Measurements from ENCODE around the gene ADAMTSL3. TPM values are rescaled to one million over a fixed set of nuclear protein-coding genes. Genes with fewer than 3 reads are reported as not detected.

ADAMTSL3 gene
- total RNA-seq, 4 donors from 2014 or later, result 2.0 to 11.3 (median 3.8) TPM

DNA sequence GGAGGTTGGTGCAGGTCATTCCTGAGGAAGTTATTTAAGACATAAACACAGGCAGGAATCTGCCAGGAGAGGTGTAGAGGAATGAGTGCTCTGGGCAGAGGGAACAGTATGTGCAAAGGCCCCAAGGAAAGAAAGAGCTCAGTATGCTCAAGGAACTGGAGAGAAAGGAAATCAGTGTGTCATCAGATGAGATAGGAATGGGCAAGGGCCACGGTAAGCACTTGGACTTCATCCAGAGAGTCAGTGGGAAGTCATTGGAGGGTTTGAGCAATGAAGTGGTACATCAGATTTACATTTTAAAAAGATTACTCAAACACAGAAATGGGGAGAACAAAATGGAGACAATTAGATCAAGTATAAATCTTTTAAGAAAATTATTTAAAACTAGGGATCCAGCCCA lies 272.2 kb downstream of the ADAMTSL3 start:
- TF ChIP-seq, protein P1, sequence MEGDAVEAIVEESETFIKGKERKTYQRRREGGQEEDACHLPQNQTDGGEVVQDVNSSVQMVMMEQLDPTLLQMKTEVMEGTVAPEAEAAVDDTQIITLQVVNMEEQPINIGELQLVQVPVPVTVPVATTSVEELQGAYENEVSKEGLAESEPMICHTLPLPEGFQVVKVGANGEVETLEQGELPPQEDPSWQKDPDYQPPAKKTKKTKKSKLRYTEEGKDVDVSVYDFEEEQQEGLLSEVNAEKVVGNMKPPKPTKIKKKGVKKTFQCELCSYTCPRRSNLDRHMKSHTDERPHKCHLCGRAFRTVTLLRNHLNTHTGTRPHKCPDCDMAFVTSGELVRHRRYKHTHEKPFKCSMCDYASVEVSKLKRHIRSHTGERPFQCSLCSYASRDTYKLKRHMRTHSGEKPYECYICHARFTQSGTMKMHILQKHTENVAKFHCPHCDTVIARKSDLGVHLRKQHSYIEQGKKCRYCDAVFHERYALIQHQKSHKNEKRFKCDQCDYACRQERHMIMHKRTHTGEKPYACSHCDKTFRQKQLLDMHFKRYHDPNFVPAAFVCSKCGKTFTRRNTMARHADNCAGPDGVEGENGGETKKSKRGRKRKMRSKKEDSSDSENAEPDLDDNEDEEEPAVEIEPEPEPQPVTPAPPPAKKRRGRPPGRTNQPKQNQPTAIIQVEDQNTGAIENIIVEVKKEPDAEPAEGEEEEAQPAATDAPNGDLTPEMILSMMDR (IDR thresholded peaks at IDR 0.05), result no peak
- TF ChIP-seq EP300 (IDR thresholded peaks at IDR 0.05) (no peak), POLR2A (IDR thresholded peaks at IDR 0.05) (no peak), POLR2AphosphoS5 (IDR thresholded peaks at IDR 0.05) (no peak)
- H3K27me3 ChIP-seq, result no peaks in the 10 kb centered on the region
- H3K9me3 ChIP-seq, result no peaks in the 10 kb centered on the region
- no peak overlapping the region for H3K27ac ChIP-seq
- H3K4me1 ChIP-seq, result peaks cover 16% of the 10 kb centered on the region
- no peak for DNase-seq (ENCODE audit: low spot score in 2 of 2)
- no peaks in the 10 kb centered on the region for H3K36me3 ChIP-seq
- H3K4me3 ChIP-seq, result no peak overlapping the region
- WGBS, result 31% methylated on average over 1 of the region's 1 CpG

DNA sequence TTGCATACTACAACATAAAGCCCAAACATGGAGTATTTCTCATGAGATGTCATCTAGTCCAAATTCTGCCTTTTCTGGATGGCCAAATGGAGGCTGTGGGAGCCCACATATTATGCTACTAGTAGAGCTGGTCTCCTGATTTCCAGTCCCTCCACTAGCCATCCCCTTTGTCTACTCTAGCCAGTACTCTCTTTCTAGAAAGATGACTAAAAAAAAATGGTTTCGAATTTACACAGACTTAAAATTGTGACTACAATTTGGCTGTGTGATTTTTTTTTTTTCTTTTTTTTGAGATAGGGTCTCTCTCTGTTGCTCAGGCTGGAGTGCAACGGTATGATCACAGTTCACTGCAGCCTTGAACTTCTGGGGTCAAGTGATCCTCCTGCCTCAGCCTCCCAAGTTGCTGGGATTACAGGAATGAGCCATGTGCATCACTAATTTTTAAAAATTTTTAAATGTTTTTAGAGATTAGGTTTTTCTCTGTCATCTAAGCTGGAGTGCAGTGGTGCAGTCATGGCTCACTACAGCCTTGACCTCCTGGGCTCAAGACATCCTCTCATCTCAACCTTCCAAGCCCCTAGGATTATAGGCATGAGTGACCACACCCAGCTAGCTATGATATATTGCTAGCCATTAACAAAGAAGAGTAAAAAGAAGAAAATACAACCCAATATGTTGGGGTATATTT lies 273.9 kb downstream of the ADAMTSL3 start:
- H3K36me3 ChIP-seq, result no peaks in the 10 kb centered on the region
- DNase-seq (ENCODE audit: low spot score in 2 of 2), result no peak
- H3K27ac ChIP-seq, result no peak overlapping the region
- no peak overlapping the region for H3K4me3 ChIP-seq
- H3K4me1 ChIP-seq, result peaks cover 20% of the 10 kb centered on the region
- no peaks in the 10 kb centered on the region for H3K27me3 ChIP-seq
- TF ChIP-seq POLR2AphosphoS5 (IDR thresholded peaks at IDR 0.05), result no peak
- TF ChIP-seq, protein P1 (IDR thresholded peaks at IDR 0.05), result no peak
- no peak for TF ChIP-seq EP300 (IDR thresholded peaks at IDR 0.05)
- no peak for TF ChIP-seq POLR2A (IDR thresholded peaks at IDR 0.05)
- no peaks in the 10 kb centered on the region for H3K9me3 ChIP-seq
- 92% methylated on average over 2 of the region's 2 CpGs for WGBS

DNA sequence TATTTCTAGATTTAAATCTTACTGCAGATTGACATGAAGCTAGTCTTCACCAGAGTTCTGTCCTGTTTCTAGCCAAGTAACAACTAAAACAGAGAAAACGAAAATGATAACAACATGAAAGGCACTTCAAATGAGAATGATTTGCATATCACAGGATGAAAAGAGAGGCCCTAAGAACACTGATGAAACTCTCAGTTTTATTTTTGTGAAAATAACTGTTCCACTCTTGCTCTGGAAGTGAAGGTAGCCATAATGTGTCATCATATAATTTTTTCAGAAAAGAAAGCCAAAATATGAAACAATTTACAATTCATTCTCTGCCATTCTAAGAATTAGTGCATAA lies 274.4 kb downstream of the ADAMTSL3 start:
- TF ChIP-seq EP300 (IDR thresholded peaks at IDR 0.05), result no peak
- TF ChIP-seq POLR2AphosphoS5 (IDR thresholded peaks at IDR 0.05), result no peak
- no peak for TF ChIP-seq POLR2A (IDR thresholded peaks at IDR 0.05)
- TF ChIP-seq, protein P1 (IDR thresholded peaks at IDR 0.05), result no peak
- no peaks in the 10 kb centered on the region for H3K27me3 ChIP-seq

DNA sequence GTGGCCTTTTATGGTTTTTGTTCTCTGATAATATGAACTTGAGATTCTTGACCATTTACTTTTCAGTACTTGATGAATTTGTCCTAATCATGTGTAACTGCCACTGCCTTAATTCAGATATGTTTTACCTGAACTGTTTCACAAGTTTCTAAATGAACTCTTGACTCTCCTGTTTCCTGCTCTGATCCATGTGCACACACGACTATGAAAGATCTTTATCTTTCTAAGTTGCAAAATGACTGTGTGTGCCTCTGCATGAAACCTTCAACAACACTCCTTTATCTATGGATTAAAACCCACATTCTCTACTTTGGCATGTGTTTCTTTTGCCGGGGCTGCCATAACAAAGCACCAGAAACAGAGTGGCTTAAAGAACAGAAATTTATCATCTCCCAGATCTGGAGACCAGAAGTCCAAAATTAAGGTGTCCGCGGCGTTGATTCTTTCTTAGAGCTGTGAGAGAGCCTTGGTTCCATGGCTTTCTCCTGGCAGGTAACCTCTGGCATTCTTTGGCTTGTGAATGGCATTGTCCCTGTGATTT lies 275.0 kb downstream of the ADAMTSL3 start:
- Histone ChIP-seq H3K4me1 (peaks cover 20% of the 10 kb centered on the region), H3K27me3 (no peaks in the 10 kb centered on the region), H3K9me3 (no peaks in the 10 kb centered on the region), H3K4me3 (no peak overlapping the region), H3K27ac (no peak overlapping the region), H3K36me3 (no peaks in the 10 kb centered on the region)
- TF ChIP-seq POLR2AphosphoS5 (IDR thresholded peaks at IDR 0.05) (no peak), POLR2A (IDR thresholded peaks at IDR 0.05) (no peak), EP300 (IDR thresholded peaks at IDR 0.05) (no peak)
- TF ChIP-seq, protein P1 (IDR thresholded peaks at IDR 0.05), result no peak
- no peak for DNase-seq (ENCODE audit: low spot score in 2 of 2)
- 69% methylated on average over 5 of the region's 5 CpGs for WGBS

More for the DNA sequence above, 274.4 kb downstream of the ADAMTSL3 start:
- Histone ChIP-seq H3K9me3 (no peaks in the 10 kb centered on the region), H3K27ac (no peak overlapping the region), H3K36me3 (no peaks in the 10 kb centered on the region), H3K4me3 (no peak overlapping the region), H3K4me1 (peaks cover 20% of the 10 kb centered on the region)
- no peak for DNase-seq (ENCODE audit: low spot score in 2 of 2)
- 74% methylated on average over 1 of the region's 1 CpG for WGBS

DNA sequence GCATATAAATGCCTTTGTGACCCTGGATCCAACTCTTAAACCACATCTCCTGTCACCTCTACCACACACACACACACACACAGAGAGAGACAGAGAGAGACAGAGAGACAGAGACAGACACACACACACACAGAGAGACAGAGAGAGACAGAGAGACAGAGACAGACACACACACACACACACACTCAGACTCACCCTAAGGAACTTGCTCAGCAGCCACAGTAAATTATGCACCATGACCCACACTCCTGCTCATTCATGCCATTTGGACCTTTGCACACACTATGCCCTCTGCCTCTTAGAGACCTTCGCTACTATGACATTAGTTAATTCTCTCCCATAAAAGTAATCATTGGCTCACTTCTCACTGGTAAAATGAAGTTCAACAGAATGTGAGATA lies 275.7 kb downstream of the ADAMTSL3 start:
- Histone ChIP-seq H3K27me3 (no peaks in the 10 kb centered on the region), H3K9me3 (no peaks in the 10 kb centered on the region), H3K36me3 (no peaks in the 10 kb centered on the region), H3K27ac (no peak overlapping the region), H3K4me3 (no peak overlapping the region), H3K4me1 (peaks cover 20% of the 10 kb centered on the region)
- DNase-seq (ENCODE audit: low spot score in 2 of 2), result no peak
- 95% methylated on average over 1 of the region's 1 CpG for WGBS
- TF ChIP-seq POLR2A (IDR thresholded peaks at IDR 0.05) (no peak), POLR2AphosphoS5 (IDR thresholded peaks at IDR 0.05) (no peak), EP300 (IDR thresholded peaks at IDR 0.05) (no peak)
- TF ChIP-seq, protein P1 (IDR thresholded peaks at IDR 0.05), result no peak

All from suprapubic skin (tissue), 4 donors.